A673 (cell line): ENCODE data around the gene RNFT2. TPM values are rescaled to one million over a fixed set of nuclear protein-coding genes. Genes with fewer than 3 reads are reported as not detected.

Source experiments
- BruUV-seq: library from RNA; stranded (reverse); fragments of 400-500 nt; replicated peaks from 2 replicates; lab custom pipeline; 2021; lab: Mats Ljungman, UMichigan
- CTCF ChIA-PET: fragments of 300-600 bp; sonication (Branson Sonifier 250); formaldehyde crosslinking; loops from one replicate; lab custom pipeline; 2022; ENCODE audit warnings: antibody characterized with exemption; lab: Charles Lee
- POLR2A ChIA-PET: fragments of 300-600 bp; sonication (Branson Sonifier 250); formaldehyde crosslinking; loops from one replicate; lab custom pipeline; 2022; ENCODE audit warnings: antibody characterized with exemption; ENCODE audit not compliant: low non-redundant PET; lab: Charles Lee
- DNase-seq: peaks from one replicate; pipeline ENCODE4 v3.0.0-alpha.2; 2015; ENCODE audit warnings: low spot score
- H3K27ac ChIP-seq: fragments of 200-600 bp; sonication (generic); 2 replicates; pipeline ENCODE4 v1.5.1; 2016; ENCODE audit warnings: mixed run types, low read depth, mild to moderate bottlenecking, mixed read lengths, antibody characterized with exemption, low read length; ENCODE audit not compliant: poor library complexity, severe bottlenecking
- H3K27me3 ChIP-seq: fragments of 200-600 bp; sonication (generic); replicated peaks from 2 replicates; pipeline ENCODE4 v1.6.1; 2017; ENCODE audit warnings: mixed run types, low read depth, mild to moderate bottlenecking, mixed read lengths, antibody characterized with exemption, low read length; ENCODE audit not compliant: insufficient read depth, poor library complexity
- H3K36me3 ChIP-seq: fragments of 200-600 bp; sonication (generic); 2 replicates; pipeline ENCODE4 v1.6.1; 2016; ENCODE audit warnings: mixed run types, mild to moderate bottlenecking, mixed read lengths, antibody characterized with exemption, low read length; ENCODE audit not compliant: insufficient read depth, poor library complexity, severe bottlenecking
- H3K4me1 ChIP-seq: fragments of 200-600 bp; sonication (generic); 2 replicates; pipeline ENCODE4 v1.6.1; 2017; ENCODE audit warnings: mixed run types, mild to moderate bottlenecking, mixed read lengths, antibody characterized with exemption, low read length; ENCODE audit not compliant: insufficient read depth, poor library complexity, severe bottlenecking
- H3K4me3 ChIP-seq: fragments of 200-600 bp; sonication (generic); 2 replicates; pipeline ENCODE4 v1.5.1; 2016; ENCODE audit warnings: low read depth, mixed run types, mild to moderate bottlenecking, mixed read lengths, low read length; ENCODE audit not compliant: poor library complexity, severe bottlenecking
- H3K9me3 ChIP-seq: fragments of 200-600 bp; sonication (generic); 2 replicates; pipeline ENCODE4 v1.6.1; 2016; ENCODE audit warnings: mixed run types, low read depth, mild to moderate bottlenecking, mixed read lengths, antibody characterized with exemption, low read length; ENCODE audit not compliant: poor library complexity, severe bottlenecking
- EZH2 ChIP-seq: fragments of 200-600 bp; sonication (generic); IDR thresholded peaks from 2 replicates; pipeline ENCODE4 v1.6.1; 2017; ENCODE audit warnings: borderline replicate concordance, low read depth, mild to moderate bottlenecking, mixed read lengths, antibody characterized with exemption, low read length; ENCODE audit not compliant: poor library complexity, severe bottlenecking
- intact Hi-C: fragments of 100-400 bp; cut with micrococcal nuclease; formaldehyde crosslinking; loops from one replicate; pipeline ENCODE4 v1.10.0; 2022; ENCODE audit not compliant: unreplicated experiment
- total RNA-seq: library from RNA; stranded (reverse); gene quantifications from 2 replicates; pipeline ENCODE4 v1.2.3, GENCODE V29; 2021
- TF ChIP-seq, protein P1 (sequence below): fragments of 300-800, 200-600 bp; sonication (generic); conservative IDR thresholded peaks from 2 replicates; pipeline ENCODE4 v1.5.1; 2017; ENCODE audit warnings: low read depth, mild to moderate bottlenecking, antibody characterized with exemption, low read length, moderate library complexity, mixed read lengths

The RNFT2 gene
- total RNA-seq, 1 experiment from 2014 or later = 36.4 TPM

DNA sequence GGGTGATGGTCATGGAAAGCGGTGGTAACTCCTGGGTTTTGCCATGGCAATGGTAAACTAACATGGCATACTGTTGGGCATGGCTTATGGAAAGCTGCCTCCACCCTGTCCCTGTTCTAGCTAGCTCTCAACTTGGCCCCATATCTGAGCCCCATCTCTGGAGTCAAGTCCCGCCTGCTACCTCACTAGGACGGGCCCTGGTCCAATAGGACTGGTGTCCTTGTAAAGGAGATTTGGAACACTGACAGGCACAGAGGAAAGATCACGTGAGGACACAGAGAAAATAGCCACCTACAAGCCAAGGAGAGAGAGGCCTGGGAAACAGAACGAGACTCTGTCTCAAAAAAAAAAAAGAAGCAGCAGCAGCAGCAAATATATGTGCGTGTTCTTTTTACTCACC is 59.8 kb downstream of the RNFT2 start:
- no peak overlapping the region for H3K4me3 ChIP-seq
- intact Hi-C loops = no loop called here
- no peak overlapping the region for H3K27ac ChIP-seq
- no peaks in the 10 kb centered on the region for H3K36me3 ChIP-seq
- H3K9me3 ChIP-seq = no peaks in the 10 kb centered on the region
- BruUV-seq = no TSS peak
- no peaks in the 10 kb centered on the region for H3K4me1 ChIP-seq
- POLR2A ChIA-PET = no interaction called here
- TF ChIP-seq, protein P1, sequence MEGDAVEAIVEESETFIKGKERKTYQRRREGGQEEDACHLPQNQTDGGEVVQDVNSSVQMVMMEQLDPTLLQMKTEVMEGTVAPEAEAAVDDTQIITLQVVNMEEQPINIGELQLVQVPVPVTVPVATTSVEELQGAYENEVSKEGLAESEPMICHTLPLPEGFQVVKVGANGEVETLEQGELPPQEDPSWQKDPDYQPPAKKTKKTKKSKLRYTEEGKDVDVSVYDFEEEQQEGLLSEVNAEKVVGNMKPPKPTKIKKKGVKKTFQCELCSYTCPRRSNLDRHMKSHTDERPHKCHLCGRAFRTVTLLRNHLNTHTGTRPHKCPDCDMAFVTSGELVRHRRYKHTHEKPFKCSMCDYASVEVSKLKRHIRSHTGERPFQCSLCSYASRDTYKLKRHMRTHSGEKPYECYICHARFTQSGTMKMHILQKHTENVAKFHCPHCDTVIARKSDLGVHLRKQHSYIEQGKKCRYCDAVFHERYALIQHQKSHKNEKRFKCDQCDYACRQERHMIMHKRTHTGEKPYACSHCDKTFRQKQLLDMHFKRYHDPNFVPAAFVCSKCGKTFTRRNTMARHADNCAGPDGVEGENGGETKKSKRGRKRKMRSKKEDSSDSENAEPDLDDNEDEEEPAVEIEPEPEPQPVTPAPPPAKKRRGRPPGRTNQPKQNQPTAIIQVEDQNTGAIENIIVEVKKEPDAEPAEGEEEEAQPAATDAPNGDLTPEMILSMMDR = no peak
- no peak for TF ChIP-seq EZH2
- no peaks in the 10 kb centered on the region for H3K27me3 ChIP-seq
- no peak for DNase-seq
- CTCF ChIA-PET = no interaction called here

DNA sequence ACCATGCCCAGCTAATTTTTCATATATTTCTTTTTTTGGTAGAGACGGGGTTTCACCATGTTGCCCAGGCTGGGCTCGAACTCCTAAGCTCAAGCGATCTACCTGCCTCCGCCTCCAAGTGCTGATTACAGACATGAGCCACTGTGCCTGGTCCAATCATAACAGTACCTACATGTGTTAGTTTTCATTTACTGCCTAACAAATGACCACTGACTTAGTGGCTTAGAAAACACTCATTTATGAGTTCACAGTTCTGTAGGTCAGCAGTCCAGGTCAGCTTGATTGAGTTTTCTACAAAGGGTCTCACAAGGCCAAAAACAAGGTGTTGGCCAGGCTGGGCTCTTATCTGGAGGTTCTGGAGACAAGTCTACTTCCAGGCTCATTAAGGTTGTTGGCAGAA is 60.6 kb downstream of the RNFT2 start:
- no peak for DNase-seq
- intact Hi-C loops = no loop called here
- H3K27me3 ChIP-seq = no peaks in the 10 kb centered on the region
- ChIA-PET CTCF (no interaction called here), POLR2A (no interaction called here)
- no peaks in the 10 kb centered on the region for H3K4me1 ChIP-seq
- H3K36me3 ChIP-seq = no peaks in the 10 kb centered on the region
- no peak overlapping the region for H3K4me3 ChIP-seq
- TF ChIP-seq, protein P1 = no peak
- TF ChIP-seq EZH2 = no peak
- BruUV-seq = no TSS peak
- H3K9me3 ChIP-seq = no peaks in the 10 kb centered on the region
- no peak overlapping the region for H3K27ac ChIP-seq

DNA sequence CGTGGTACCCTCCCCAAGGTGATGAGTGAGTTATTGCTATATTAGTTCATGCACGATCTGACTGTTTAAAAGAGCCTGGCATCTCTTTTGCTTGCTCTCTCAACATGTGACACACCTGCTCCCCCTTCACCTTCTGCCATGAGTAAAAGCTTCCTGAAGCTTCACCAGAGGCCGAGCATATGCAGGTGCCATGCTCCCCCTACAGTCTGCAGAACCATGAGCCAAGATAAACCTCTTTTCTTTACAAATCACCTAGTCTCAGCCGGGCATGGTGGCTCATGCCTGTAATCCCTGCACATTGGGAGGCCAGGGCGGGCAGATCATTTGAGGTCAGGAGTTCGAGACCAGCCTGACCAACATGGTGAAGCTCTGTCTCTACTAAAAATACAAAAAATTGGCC is 61.8 kb downstream of the RNFT2 start:
- TF ChIP-seq, protein P1 = no peak
- no peak for TF ChIP-seq EZH2
- H3K9me3 ChIP-seq = no peaks in the 10 kb centered on the region

More for the DNA sequence above, 61.8 kb downstream of the RNFT2 start:
- no TSS peak for BruUV-seq
- H3K27ac ChIP-seq = no peak overlapping the region
- POLR2A ChIA-PET = no interaction called here
- CTCF ChIA-PET = no interaction called here
- H3K4me1 ChIP-seq = no peaks in the 10 kb centered on the region
- no peak overlapping the region for H3K4me3 ChIP-seq
- H3K36me3 ChIP-seq = no peaks in the 10 kb centered on the region
- intact Hi-C loops = no loop called here
- H3K27me3 ChIP-seq = no peaks in the 10 kb centered on the region
- DNase-seq = no peak
